NCI-H748 (cell line): Measurements from ENCODE around the gene SFRP2.

Experiments
- DNase-seq: peaks from one replicate; lab custom pipeline; 2025; ENCODE audit not compliant: unreplicated experiment; lab: John Stamatoyannopoulos, UW

The SFRP2 gene

GRCh38 chr4:153777421-153777820 lies 11.5 kb downstream of the SFRP2 start:
- DNase-seq = no peak

- no peak for DNase-seq
Observed at GRCh38 chr4:153776601-153777000, 12.3 kb downstream of the SFRP2 start.

GRCh38 chr4:153773236-153773690 lies 15.6 kb downstream of the SFRP2 start:
- no peak for DNase-seq

- no peak for DNase-seq
Observed at GRCh38 chr4:153771046-153771445, 17.8 kb downstream of the SFRP2 start.

- DNase-seq = no peak
Observed at GRCh38 chr4:153766758-153767157, 22.1 kb downstream of the SFRP2 start.

GRCh38 chr4:153765894-153766293 lies 23.0 kb downstream of the SFRP2 start:
- DNase-seq = no peak

GRCh38 chr4:153764601-153765368 lies 24.1 kb downstream of the SFRP2 start:
- DNase-seq = no peak

- no peak for DNase-seq
Observed at GRCh38 chr4:153763404-153763803, 25.5 kb downstream of the SFRP2 start.

GRCh38 chr4:153759407-153760316 lies 29.2 kb downstream of the SFRP2 start, which contains the start of gene RNF175:
Gene RNF175, minus strand, starts transcription at chr4:153760024. Its CDS starts 162 bp downstream, at chr4:153759862.
- DNase-seq = peak; percentile 28

- DNase-seq = no peak
Observed at GRCh38 chr4:153758688-153759406, 30.0 kb downstream of the SFRP2 start.

GRCh38 chr4:153758136-153758535 lies 30.7 kb downstream of the SFRP2 start:
- DNase-seq = no peak

- no peak for DNase-seq
Observed at GRCh38 chr4:153757407-153757806, 31.5 kb downstream of the SFRP2 start.

- DNase-seq = no peak
Observed at GRCh38 chr4:153755186-153755585, 33.7 kb downstream of the SFRP2 start.

GRCh38 chr4:153750197-153750817 lies 38.6 kb downstream of the SFRP2 start:
- DNase-seq = peak; percentile 61

GRCh38 chr4:153748378-153748777 lies 40.5 kb downstream of the SFRP2 start:
- no peak for DNase-seq

- no peak for DNase-seq
Observed at GRCh38 chr4:153747406-153747955, 41.4 kb downstream of the SFRP2 start.

- no peak for DNase-seq
Observed at GRCh38 chr4:153745651-153746050, 43.2 kb downstream of the SFRP2 start.

GRCh38 chr4:153741541-153741940 lies 47.3 kb downstream of the SFRP2 start:
- DNase-seq = no peak

GRCh38 chr4:153735906-153736461 lies 52.9 kb downstream of the SFRP2 start:
- no peak for DNase-seq
